GM21360 (cell line): ENCODE results near the gene LRRC8A.
"Not testable (repeated sequence)": the region's sequence is repeated elsewhere in the genome, so short reads cannot be mapped to it uniquely, and the experiment has no call there.

Experiments used
- ATAC-seq: cut with Tn5 transposase; IDR thresholded peaks from one replicate; pipeline ENCODE4 v1.9.1; 2021; ENCODE audit warnings: mild to moderate bottlenecking, moderate library complexity; ENCODE audit not compliant: unreplicated experiment

The LRRC8A gene

GRCh38 chr9:128863647-128864046 is 18.3 kb upstream of the LRRC8A start:
- ATAC-seq = no peak

- no peak for ATAC-seq
Measured at GRCh38 chr9:128870128-128870940, 11.6 kb upstream of the LRRC8A start.

- ATAC-seq = not testable (repeated sequence)
Measured at GRCh38 chr9:128870941-128871265, 11.0 kb upstream of the LRRC8A start.

GRCh38 chr9:128877852-128878251 is 4.1 kb upstream of the LRRC8A start:
- no peak for ATAC-seq

- ATAC-seq = no peak
Measured at GRCh38 chr9:128882677-128883603, 1.0 kb downstream of the LRRC8A start.

GRCh38 chr9:128884164-128884563 is 2.2 kb downstream of the LRRC8A start:
- no peak for ATAC-seq

- no peak for ATAC-seq
Measured at GRCh38 chr9:128885376-128885775, 3.4 kb downstream of the LRRC8A start.

GRCh38 chr9:128885798-128886197 is 3.9 kb downstream of the LRRC8A start:
- no peak for ATAC-seq

GRCh38 chr9:128886211-128886891 is 4.4 kb downstream of the LRRC8A start:
- no peak for ATAC-seq

GRCh38 chr9:128887049-128887448 is 5.1 kb downstream of the LRRC8A start:
- no peak for ATAC-seq

GRCh38 chr9:128887914-128888350 is 6.0 kb downstream of the LRRC8A start:
- ATAC-seq = no peak

- no peak for ATAC-seq
Measured at GRCh38 chr9:128891321-128892220, 9.6 kb downstream of the LRRC8A start.

- ATAC-seq = no peak
Measured at GRCh38 chr9:128892221-128892921, 10.4 kb downstream of the LRRC8A start.

GRCh38 chr9:128893354-128893753 is 11.4 kb downstream of the LRRC8A start:
- no peak for ATAC-seq

- no peak for ATAC-seq
Measured at GRCh38 chr9:128894764-128895163, 12.8 kb downstream of the LRRC8A start.

- ATAC-seq = no peak
Measured at GRCh38 chr9:128895556-128895955, 13.6 kb downstream of the LRRC8A start.

GRCh38 chr9:128898382-128898781 is 16.4 kb downstream of the LRRC8A start:
- no peak for ATAC-seq

GRCh38 chr9:128898845-128899565 is 17.1 kb downstream of the LRRC8A start:
- no peak for ATAC-seq
